ENCODE measurements around the gene RFPL2. TPM values are rescaled to one million over a fixed set of nuclear protein-coding genes. Genes with fewer than 3 reads are reported as not detected.

Gene RFPL2
- total RNA-seq, 2 donors from 2014 or later, result 1.8 to 3.1 TPM

DNA sequence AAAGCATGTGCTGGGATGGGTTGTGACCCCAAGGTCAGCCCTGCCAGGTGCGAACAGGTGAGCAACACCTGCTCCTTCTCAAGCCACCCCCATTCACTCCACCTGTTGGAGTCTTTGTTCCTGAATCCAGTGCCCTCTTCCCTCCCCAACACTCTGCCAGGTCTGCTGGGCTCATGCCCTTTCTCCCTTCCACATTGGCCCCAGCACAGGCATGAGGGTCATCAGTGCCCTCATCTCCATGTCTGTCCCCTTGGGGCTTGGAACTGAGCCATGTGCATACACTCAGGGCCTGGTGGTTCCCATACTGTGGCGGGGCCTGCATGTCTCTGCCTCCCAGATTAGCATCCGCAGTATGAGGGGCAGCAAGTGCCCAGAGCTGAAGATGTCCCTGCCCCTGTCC is 19.1 kb downstream of the RFPL2 start:
- no peaks in the 10 kb centered on the region for H3K36me3 ChIP-seq (ENCODE audit: control insufficient read depth, insufficient read depth, low read length)
- H3K9ac ChIP-seq (ENCODE audit: extremely low read depth, low read length, poor library complexity, severe bottlenecking), result no peak overlapping the region
- H3K4me3 ChIP-seq (ENCODE audit: low read length), result no peak overlapping the region
- Mint-ChIP-seq H3K27ac (no peak overlapping the region), H3K36me3 (ENCODE audit: low read depth) (no peaks in the 10 kb centered on the region), H3K9me3 (no peaks in the 10 kb centered on the region), H3K4me1 (peaks cover 5% of the 10 kb centered on the region), H3K4me3 (no peak overlapping the region), H3K27me3 (ENCODE audit: insufficient read depth) (peaks cover 7% of the 10 kb centered on the region)
- H3K4me1 ChIP-seq (ENCODE audit: control insufficient read depth, insufficient read depth, low read length), result no peaks in the 10 kb centered on the region
- TF ChIP-seq, protein P1, sequence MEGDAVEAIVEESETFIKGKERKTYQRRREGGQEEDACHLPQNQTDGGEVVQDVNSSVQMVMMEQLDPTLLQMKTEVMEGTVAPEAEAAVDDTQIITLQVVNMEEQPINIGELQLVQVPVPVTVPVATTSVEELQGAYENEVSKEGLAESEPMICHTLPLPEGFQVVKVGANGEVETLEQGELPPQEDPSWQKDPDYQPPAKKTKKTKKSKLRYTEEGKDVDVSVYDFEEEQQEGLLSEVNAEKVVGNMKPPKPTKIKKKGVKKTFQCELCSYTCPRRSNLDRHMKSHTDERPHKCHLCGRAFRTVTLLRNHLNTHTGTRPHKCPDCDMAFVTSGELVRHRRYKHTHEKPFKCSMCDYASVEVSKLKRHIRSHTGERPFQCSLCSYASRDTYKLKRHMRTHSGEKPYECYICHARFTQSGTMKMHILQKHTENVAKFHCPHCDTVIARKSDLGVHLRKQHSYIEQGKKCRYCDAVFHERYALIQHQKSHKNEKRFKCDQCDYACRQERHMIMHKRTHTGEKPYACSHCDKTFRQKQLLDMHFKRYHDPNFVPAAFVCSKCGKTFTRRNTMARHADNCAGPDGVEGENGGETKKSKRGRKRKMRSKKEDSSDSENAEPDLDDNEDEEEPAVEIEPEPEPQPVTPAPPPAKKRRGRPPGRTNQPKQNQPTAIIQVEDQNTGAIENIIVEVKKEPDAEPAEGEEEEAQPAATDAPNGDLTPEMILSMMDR (conservative IDR thresholded peaks at IDR 0.05), result no peak
- no peaks in the 10 kb centered on the region for H3K9me3 ChIP-seq (ENCODE audit: control insufficient read depth, low read length)
- H3K27me3 ChIP-seq (ENCODE audit: control insufficient read depth, insufficient read depth, low read length, poor library complexity, severe bottlenecking), result no peaks in the 10 kb centered on the region
- no peak overlapping the region for H3K27ac ChIP-seq (ENCODE audit: low read depth, low read length)
- DNase-seq, result no peak
- WGBS, 2 experiments (ENCODE audit: insufficient coverage in 1 of 2, insufficient read length in 1 of 2), result 89 to 100% methylated on average over 1 to 3 of the region's 3 CpGs

DNA sequence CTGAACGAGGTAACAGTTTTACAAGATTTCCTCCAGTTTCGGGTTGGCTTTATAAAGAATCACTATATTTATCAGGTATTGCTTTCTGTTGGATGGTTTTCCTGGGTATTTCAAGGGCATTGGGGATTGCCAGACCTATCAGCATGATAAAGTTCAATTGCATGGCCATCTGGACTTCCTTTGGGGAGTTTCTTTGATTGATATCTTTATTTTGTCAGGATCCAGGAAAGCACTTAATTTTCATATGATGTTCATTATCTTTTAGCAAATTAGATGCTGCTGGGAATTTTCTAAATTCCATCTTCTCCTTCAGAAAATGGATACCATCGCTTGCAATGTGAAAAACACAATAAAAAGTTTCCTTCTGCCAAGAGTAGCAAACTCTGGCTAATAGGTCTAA is 21.2 kb downstream of the RFPL2 start:
- no peak overlapping the region for H3K27ac Mint-ChIP-seq
- H3K9me3 Mint-ChIP-seq, result no peaks in the 10 kb centered on the region
- peaks cover 5% of the 10 kb centered on the region for H3K4me1 Mint-ChIP-seq

DNA sequence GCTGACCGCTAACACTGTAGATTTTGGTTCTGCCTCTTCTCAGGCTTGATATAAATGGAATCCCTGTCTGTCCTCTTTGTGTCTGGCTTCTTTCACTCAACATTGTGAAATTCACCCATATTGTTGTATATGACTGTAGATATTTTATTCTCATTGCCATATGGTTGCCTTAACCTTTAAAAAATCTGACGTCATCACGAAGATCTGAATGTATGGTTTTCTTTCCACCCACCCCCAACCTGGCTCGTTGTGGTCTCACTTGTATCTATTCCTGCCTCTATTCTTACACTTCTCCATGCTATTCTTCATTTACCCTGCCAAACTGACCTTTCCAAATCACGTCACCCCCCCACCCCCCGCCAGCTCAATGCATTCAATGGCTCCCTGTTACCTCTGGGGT is 23.8 kb downstream of the RFPL2 start:
- H3K27me3 Mint-ChIP-seq (ENCODE audit: insufficient read depth), result peaks cover 36% of the 10 kb centered on the region
- no peaks in the 10 kb centered on the region for H3K36me3 Mint-ChIP-seq (ENCODE audit: low read depth)
- H3K27me3 ChIP-seq (ENCODE audit: control insufficient read depth, insufficient read depth, low read length, poor library complexity, severe bottlenecking), result peaks cover 29% of the 10 kb centered on the region
- H3K27ac Mint-ChIP-seq, result no peak overlapping the region
- no peak overlapping the region for H3K4me3 ChIP-seq (ENCODE audit: low read length)
- no peak overlapping the region for H3K27ac ChIP-seq (ENCODE audit: low read depth, low read length)
- H3K4me3 Mint-ChIP-seq, result no peak overlapping the region
- no peaks in the 10 kb centered on the region for H3K36me3 ChIP-seq (ENCODE audit: control insufficient read depth, insufficient read depth, low read length)
- no peak overlapping the region for H3K9ac ChIP-seq (ENCODE audit: extremely low read depth, low read length, poor library complexity, severe bottlenecking)
- H3K4me1 ChIP-seq (ENCODE audit: control insufficient read depth, insufficient read depth, low read length), result no peaks in the 10 kb centered on the region
- DNase-seq, result no peak
- WGBS, 2 experiments (ENCODE audit: insufficient coverage in 1 of 2, insufficient read length in 1 of 2), result 81 to 89% methylated on average over 5 to 6 of the region's 6 CpGs
- H3K4me1 Mint-ChIP-seq, result no peaks in the 10 kb centered on the region
- H3K9me3 ChIP-seq (ENCODE audit: control insufficient read depth, low read length), result no peaks in the 10 kb centered on the region
- H3K9me3 Mint-ChIP-seq, result peaks cover 4% of the 10 kb centered on the region
- TF ChIP-seq, protein P1 (conservative IDR thresholded peaks at IDR 0.05), result no peak

More for the DNA sequence above, 21.2 kb downstream of the RFPL2 start:
- H3K9ac ChIP-seq (ENCODE audit: extremely low read depth, low read length, poor library complexity, severe bottlenecking), result no peak overlapping the region
- peaks cover 14% of the 10 kb centered on the region for H3K27me3 Mint-ChIP-seq (ENCODE audit: insufficient read depth)
- H3K9me3 ChIP-seq (ENCODE audit: control insufficient read depth, low read length), result no peaks in the 10 kb centered on the region
- H3K36me3 Mint-ChIP-seq (ENCODE audit: low read depth), result no peaks in the 10 kb centered on the region
- H3K4me1 ChIP-seq (ENCODE audit: control insufficient read depth, insufficient read depth, low read length), result no peaks in the 10 kb centered on the region
- WGBS, 2 experiments (ENCODE audit: insufficient coverage in 1 of 2, insufficient read length in 1 of 2), result 88% methylated on average over 3 of the region's 3 CpGs; no CpG with 5 or more reads in 1 of the 2 experiments
- no peak overlapping the region for H3K4me3 Mint-ChIP-seq
- peaks cover 8% of the 10 kb centered on the region for H3K27me3 ChIP-seq (ENCODE audit: control insufficient read depth, insufficient read depth, low read length, poor library complexity, severe bottlenecking)
- H3K36me3 ChIP-seq (ENCODE audit: control insufficient read depth, insufficient read depth, low read length), result no peaks in the 10 kb centered on the region
- H3K4me3 ChIP-seq (ENCODE audit: low read length), result no peak overlapping the region
- no peak for DNase-seq
- TF ChIP-seq, protein P1 (conservative IDR thresholded peaks at IDR 0.05), result no peak
- no peak overlapping the region for H3K27ac ChIP-seq (ENCODE audit: low read depth, low read length)
